ENCODE measurements around the gene RMRP. TPM values are rescaled to one million over a fixed set of nuclear protein-coding genes. Genes with fewer than 3 reads are reported as not detected.

The RMRP gene
- polyA plus RNA-seq, 1 of the 3 experiments (the other 2 are of a cell fraction), result 64.9 TPM

DNA sequence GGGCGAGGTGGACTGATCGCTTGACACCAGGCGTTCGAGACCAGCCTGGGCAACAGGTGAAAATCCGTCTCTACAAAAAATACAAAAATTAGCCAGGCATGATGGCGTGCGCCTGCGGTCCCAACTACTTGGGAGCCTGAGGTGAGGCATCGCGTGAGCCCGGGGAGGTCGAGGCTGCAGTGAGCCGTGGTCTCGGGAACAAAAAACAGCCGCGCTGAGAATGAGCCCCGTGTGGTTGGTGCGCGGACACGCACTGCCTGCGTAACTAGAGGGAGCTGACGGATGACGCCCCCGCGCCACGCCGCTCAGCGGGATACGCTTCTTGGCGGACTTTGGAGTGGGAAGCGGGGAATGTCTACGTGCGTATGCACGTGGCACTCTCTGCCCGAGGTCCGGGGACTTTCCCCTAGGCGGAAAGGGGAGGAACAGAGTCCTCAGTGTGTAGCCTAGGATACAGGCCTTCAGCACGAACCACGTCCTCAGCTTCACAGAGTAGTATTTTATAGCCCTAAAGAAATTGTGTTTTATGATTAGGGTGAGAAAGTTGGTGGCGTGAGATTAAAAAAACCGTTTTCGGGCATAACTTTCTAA, at the start of gene RMRP (continued):
- TF ChIP-seq USF2 (IDR thresholded peaks at IDR 0.05; ENCODE audit: borderline replicate concordance, low read depth, low read length) (no peak), POLR2AphosphoS5 (IDR thresholded peaks at IDR 0.05; ENCODE audit: low read depth, low read length) (no peak; the same call in 1 of the 2 replicates), TAF1 (IDR thresholded peaks at IDR 0.05; ENCODE audit: borderline replicate concordance, low read depth, low read length) (peak; percentile 63; the same call in 1 of the 2 replicates), ELF1 (IDR thresholded peaks at IDR 0.05) (peak; percentile 35; the same call in 1 of the 2 replicates), YY1 (IDR thresholded peaks at IDR 0.05; ENCODE audit: low read depth) (no peak; the same call in 1 of the 2 replicates), RXRA (IDR thresholded peaks at IDR 0.05; ENCODE audit: borderline replicate concordance, low read depth) (peak; percentile 12; the same call in 1 of the 2 replicates), RFX5 (IDR thresholded peaks at IDR 0.05; ENCODE audit: low read length) (no peak), NRF1 (IDR thresholded peaks at IDR 0.05; ENCODE audit: low read depth, low read length) (no peak)
- TF ChIP-seq, protein P1, sequence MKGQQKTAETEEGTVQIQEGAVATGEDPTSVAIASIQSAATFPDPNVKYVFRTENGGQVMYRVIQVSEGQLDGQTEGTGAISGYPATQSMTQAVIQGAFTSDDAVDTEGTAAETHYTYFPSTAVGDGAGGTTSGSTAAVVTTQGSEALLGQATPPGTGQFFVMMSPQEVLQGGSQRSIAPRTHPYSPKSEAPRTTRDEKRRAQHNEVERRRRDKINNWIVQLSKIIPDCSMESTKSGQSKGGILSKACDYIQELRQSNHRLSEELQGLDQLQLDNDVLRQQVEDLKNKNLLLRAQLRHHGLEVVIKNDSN (IDR thresholded peaks at IDR 0.05; ENCODE audit: borderline replicate concordance, low read depth), result peak; percentile 72
- TF ChIP-seq, protein P2, sequence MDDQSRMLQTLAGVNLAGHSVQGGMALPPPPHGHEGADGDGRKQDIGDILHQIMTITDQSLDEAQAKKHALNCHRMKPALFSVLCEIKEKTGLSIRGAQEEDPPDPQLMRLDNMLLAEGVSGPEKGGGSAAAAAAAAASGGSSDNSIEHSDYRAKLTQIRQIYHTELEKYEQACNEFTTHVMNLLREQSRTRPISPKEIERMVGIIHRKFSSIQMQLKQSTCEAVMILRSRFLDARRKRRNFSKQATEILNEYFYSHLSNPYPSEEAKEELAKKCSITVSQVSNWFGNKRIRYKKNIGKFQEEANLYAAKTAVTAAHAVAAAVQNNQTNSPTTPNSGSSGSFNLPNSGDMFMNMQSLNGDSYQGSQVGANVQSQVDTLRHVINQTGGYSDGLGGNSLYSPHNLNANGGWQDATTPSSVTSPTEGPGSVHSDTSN (IDR thresholded peaks at IDR 0.05), result no peak

DNA sequence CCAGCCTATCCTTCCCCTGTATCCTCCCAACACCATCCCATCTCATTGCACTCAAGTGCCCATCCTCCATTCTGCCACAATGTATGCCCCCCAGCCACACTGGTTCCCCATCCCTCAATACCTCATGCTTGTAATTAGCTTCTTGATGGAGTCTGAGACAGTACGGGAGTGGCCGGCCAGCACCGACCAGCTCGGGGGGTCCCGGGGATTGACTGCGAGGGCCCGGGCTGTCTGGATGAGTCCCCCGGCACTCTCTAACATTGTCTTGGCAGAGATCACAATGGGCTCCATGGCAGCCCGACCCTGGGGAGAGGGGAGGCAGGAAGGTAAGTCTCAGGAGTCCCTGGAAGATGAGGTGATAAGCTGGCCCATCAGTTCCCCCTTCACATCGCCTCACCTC, 49.1 kb upstream of the RMRP start:
- Histone ChIP-seq H3K27me3 (ENCODE audit: insufficient read depth) (no peaks in the 10 kb centered on the region), H3K36me3 (replicated peaks in 1 of 2; ENCODE audit: control insufficient read depth in 1 of 2, insufficient read depth in 2 of 2, low read length in 1 of 2) (peaks cover 57 to 88% of the 10 kb centered on the region in 2 experiments), H3K9ac (no peak overlapping the region), H3K4me1 (ENCODE audit: control insufficient read depth in 1 of 2, insufficient read depth in 2 of 2, low read depth in 1 of 2, low read length in 1 of 2) (no peaks in the 10 kb centered on the region), H3K9me2 (no peaks in the 10 kb centered on the region), H2AFZ (ENCODE audit: low read depth) (no peak overlapping the region), H3F3A (replicated peaks; ENCODE audit: insufficient read depth) (peaks cover 7% of the 10 kb centered on the region), H4K20me1 (ENCODE audit: insufficient read depth) (no peaks in the 10 kb centered on the region), H3K4me2 (no peak overlapping the region), H3K27ac (ENCODE audit: low read depth in 2 of 2, low read length in 1 of 2) (no peak overlapping the region), H3K9me3 (no peaks in the 10 kb centered on the region), H3K79me2 (ENCODE audit: insufficient read depth) (no peaks in the 10 kb centered on the region; the same call in 1 of the 2 replicates), H3K4me3 (ENCODE audit: low read depth in 2 of 2, low read length in 1 of 2) (no peak overlapping the region)
- CTCF ChIA-PET, result interaction anchor here (0.9 to 19.9 kb wide), 3 partner anchors 11 to 23 kb away, joined by 4 to 183 read pairs (median 7); partner anchors contain the start of gene TPM2
- TF ChIP-seq GABPA (IDR thresholded peaks at IDR 0.05; ENCODE audit: low read depth) (no peak), RFX5 (IDR thresholded peaks at IDR 0.05; ENCODE audit: low read length) (no peak), ELF1 (IDR thresholded peaks at IDR 0.05) (no peak), IRF3 (IDR thresholded peaks at IDR 0.05; ENCODE audit: low read depth, low read length) (no peak), EZH2phosphoT487 (IDR thresholded peaks at IDR 0.05; ENCODE audit: borderline replicate concordance, low read depth) (no peak), ZBTB33 (IDR thresholded peaks at IDR 0.05; ENCODE audit: borderline replicate concordance, low read depth) (no peak), GATA2 (CRISPR knock-in tag; IDR thresholded peaks at IDR 0.05) (no peak)
- TF ChIP-seq, protein P3, sequence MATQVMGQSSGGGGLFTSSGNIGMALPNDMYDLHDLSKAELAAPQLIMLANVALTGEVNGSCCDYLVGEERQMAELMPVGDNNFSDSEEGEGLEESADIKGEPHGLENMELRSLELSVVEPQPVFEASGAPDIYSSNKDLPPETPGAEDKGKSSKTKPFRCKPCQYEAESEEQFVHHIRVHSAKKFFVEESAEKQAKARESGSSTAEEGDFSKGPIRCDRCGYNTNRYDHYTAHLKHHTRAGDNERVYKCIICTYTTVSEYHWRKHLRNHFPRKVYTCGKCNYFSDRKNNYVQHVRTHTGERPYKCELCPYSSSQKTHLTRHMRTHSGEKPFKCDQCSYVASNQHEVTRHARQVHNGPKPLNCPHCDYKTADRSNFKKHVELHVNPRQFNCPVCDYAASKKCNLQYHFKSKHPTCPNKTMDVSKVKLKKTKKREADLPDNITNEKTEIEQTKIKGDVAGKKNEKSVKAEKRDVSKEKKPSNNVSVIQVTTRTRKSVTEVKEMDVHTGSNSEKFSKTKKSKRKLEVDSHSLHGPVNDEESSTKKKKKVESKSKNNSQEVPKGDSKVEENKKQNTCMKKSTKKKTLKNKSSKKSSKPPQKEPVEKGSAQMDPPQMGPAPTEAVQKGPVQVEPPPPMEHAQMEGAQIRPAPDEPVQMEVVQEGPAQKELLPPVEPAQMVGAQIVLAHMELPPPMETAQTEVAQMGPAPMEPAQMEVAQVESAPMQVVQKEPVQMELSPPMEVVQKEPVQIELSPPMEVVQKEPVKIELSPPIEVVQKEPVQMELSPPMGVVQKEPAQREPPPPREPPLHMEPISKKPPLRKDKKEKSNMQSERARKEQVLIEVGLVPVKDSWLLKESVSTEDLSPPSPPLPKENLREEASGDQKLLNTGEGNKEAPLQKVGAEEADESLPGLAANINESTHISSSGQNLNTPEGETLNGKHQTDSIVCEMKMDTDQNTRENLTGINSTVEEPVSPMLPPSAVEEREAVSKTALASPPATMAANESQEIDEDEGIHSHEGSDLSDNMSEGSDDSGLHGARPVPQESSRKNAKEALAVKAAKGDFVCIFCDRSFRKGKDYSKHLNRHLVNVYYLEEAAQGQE (IDR thresholded peaks at IDR 0.05; ENCODE audit: low read depth, low read length), result no peak
- TF ChIP-seq, protein P4, sequence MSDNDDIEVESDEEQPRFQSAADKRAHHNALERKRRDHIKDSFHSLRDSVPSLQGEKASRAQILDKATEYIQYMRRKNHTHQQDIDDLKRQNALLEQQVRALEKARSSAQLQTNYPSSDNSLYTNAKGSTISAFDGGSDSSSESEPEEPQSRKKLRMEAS (IDR thresholded peaks at IDR 0.05; ENCODE audit: low read depth), result no peak
- 99% methylated on average over 9 of the region's 10 CpGs for WGBS (ENCODE audit: low lambda C conversion rate)
- DNase-seq, result no peak
- POLR2A ChIA-PET, result interaction anchor here (0.7 kb wide), 1 partner anchor 42 kb away, joined by 3 read pairs; no protein-coding TSS in a partner anchor
